NCI-H1092 treated with DMSO at 0.1 percent for 48 hours (cell line): ENCODE measurements around the gene ZMYND11.
"Not testable (repeated sequence)": the region's sequence is repeated elsewhere in the genome, so short reads cannot be mapped to it uniquely, and the experiment has no call there.

Experiments
- DNase-seq: peaks from one replicate; lab custom pipeline; 2025; lab: John Stamatoyannopoulos, UW

Gene ZMYND11

DNA sequence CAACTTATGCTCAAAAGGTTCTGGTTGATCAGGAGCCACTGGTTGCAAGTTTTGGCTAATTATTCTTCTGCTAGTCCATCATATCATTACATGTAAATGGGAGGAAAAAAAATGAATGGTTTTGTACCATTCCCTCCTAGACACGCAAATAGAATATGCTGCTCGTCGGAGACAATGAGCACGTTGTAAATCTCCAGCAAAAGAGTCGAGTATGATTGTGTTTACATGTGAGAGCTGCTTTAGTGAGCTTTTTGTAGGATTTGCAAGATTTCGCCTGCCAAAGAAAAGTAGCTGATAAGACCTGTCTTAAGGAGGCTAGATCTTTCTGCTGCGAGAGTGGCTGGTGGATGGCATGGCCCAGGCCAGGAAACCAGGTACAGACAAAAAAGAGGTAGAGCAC is 109.0 kb downstream of the ZMYND11 start:
- DNase-seq: no peak

DNA sequence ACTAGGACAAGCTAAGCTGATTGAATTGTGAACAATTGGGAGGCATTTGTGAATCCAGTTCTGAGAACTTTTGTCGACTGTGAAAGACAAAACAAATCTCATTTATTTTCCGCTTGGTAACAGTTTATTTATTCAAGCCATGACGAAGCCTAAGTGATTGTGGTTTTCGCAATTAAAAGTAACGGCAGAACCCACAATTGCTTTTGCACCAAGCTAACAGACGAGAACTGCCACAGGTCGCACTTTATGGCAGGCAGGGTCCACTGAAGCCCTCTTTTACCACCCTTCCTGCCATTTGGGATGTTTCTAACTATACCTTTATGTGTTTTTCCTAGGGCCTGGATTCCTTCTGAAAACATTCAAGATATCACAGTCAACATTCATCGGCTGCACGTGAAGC is 111.2 kb downstream of the ZMYND11 start:
- DNase-seq: no peak

DNA sequence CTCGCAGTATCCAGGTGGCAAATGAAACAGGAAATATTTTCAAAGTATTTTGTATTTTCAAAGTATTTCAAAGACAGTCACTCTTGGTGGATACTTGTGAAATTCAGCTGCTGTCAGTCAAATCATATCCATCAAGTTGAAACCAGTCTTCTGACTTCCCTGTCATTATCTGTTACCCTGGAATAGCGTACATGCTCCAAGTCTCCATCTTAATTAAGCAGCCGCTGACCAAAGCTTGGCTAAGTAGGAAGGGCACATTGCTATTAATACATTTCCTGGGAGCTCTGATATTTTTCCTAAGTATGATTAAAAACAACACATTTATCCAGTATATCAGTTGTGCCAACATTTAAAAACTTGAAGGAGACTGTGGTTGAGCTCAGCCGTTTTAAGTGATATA is 112.2 kb downstream of the ZMYND11 start:
- no peak for DNase-seq

DNA sequence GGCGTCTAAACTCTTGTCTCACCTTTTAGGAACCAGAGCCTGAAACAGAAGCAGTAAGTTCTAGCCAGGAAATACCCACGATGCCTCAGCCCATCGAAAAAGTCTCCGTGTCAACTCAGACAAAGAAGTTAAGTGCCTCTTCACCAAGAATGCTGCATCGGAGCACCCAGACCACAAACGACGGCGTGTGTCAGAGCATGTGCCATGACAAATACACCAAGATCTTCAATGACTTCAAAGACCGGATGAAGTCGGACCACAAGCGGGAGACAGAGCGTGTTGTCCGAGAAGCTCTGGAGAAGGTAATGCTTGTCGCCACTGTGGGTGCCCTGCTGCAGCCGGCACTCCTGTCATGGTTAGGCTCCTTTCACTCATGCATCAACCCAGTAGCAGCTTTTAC is 113.1 kb downstream of the ZMYND11 start:
- no peak for DNase-seq

DNA sequence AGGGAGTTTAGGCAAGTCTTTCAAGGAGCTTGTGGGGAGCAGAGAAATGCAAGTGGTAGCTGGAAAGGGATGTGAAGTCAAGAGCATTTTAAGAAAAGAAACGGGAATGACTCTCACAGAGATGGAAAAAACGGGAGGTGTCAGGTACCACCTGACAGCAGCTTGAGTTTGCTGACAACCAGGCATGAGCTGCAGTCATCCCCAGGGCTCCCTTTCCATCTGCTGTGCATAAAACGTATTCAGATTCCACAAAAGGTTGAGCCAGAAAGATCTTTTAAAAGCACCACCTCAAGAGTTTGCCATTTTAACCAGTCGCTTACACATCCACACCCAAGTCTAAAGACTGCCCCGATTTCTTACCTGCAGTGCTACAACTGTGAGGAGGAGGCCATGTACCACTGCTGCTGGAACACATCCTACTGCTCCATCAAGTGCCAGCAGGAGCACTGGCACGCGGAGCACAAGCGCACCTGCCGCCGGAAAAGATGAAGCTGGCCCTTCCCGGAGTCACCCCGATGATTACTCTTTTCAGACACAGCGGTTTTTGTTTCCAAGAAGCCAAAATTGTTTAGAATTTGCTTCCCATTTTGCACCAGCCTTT is 116.8 kb downstream of the ZMYND11 start:
- no peak for DNase-seq

DNA sequence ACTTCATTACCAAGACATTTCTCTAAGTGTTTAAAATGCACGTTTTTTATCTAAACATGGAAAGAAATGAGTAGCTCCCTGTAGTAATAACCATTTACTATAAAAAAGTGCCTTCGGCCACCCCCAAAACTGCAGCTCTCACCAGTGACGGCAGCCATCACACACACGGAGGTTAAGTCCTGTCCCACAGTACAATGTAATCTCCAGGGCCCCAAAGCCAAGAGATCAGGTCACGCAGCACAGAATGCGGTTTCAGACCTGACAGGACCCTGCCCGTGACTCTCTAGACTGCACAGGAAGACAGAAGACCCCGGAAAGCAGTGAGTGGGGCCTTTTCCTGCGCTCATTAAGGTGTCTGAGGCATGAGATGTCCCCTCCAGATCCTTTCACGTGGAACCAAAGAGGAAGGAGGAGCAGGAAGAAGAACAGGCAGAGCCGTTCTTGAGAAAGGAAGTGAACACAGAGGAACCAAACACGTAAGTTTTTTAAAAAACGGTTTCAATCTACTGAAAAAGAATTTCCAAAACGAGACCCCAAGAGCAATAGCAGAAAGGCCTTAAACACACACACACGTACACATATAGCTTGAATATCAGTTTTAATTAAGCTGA is 125.7 kb downstream of the ZMYND11 start:
- no peak for DNase-seq

DNA sequence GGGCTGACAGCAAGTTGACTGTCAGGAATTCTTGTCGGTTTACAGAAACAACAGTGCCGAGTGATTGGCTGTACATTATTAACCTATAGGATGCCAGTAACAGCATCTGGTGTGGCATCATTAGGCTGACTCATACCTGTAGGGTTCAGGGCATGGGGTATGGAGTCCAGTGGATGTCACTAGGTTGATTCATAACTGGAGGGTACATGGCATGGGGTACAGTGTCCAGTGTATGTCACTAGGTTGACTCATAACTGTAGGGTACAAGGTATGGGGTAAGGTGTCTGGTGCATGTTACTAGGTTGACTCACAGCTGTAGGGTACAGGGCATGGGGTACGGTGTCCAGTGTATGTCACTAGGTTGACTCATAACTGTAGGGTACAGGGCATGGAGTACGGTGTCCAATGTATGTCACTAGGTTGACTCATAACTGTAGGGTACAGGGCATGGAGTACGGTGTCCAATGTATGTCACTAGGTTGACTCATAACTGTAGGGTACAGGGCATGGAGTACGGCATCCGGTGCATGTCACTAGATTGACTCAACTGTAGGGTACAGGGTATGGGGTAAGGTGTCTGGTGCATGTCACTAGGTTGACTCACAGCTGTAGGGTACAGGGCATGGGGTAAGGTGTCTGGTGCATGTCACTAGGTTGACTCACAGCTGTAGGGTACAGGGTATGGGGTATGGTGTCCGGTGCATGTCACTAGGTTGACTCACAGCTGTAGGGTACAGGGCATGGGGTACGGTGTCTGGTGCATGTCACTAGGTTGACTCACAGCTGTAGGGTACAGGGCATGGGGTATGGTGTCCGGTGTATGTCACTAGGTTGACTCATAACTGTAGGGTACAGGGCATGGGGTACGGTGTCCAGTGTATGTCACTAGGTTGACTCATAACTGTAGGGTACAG is 129.2 kb downstream of the ZMYND11 start:
- not testable (repeated sequence) for DNase-seq

DNA sequence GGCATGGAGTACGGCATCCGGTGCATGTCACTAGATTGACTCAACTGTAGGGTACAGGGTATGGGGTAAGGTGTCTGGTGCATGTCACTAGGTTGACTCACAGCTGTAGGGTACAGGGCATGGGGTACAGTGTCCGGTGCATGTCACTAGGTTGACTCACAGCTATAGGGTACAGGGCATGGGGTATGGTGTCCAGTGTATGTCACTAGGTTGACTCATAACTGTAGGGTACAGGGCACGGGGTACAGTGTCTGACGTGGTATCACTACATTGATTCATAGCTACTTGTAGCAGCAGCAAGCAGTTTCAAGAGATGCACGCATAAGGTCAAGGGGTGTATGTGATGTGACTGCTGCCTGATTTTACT is 129.8 kb downstream of the ZMYND11 start:
- not testable (repeated sequence) for DNase-seq

DNA sequence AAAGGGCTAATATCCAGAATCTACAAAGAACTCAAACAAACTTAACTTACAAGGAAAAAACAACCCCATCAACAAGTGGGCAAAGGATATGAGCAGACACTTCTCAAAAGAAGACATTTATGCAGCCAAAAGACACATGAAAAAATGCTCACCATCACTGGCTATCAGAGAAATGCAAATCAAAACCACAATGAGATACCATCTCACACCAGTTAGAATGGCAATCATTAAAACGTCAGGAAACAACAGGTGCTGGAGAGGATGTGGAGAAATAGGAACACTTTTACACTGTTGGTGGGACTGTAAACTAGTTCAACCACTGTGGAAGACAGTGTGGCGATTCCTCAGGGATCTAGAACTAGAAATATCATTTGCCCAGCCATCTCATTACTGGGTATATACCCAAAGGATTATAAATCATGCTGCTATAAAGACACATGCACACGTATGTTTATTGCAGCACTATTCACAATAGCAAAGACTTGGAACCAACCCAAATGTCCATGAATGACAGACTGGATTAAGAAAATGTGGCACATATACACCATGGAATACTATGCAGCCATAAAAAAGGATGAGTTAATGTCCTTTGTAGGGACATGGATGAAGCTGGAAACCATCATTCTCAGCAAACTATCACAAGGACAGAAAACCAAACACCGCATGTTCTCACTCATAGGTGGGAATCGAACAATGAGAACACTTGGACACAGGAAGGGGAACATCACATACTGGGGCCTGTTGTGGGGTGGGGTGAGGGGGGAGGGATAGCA is 130.7 kb downstream of the ZMYND11 start:
- DNase-seq: not testable (repeated sequence)

DNA sequence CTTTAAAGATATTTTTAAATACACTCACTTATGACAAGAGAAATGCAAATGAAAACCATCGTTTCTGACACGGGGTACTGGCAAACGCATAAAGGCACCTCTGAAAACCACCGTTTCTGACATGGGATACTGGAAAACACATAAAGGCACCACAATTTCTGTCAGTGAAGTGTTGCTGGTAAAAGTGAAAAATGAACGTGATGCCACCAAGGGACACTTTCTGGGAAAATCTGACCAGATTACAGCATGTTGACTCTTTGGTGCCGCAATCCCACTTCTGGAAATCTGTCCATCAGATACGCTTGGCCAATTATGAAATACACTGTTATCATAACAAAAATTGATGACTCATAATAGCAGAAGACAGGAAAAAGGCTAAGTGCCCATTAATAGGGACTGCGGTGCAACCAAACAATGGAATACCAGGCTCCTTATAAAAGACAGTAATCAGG is 131.7 kb downstream of the ZMYND11 start:
- no peak for DNase-seq

DNA sequence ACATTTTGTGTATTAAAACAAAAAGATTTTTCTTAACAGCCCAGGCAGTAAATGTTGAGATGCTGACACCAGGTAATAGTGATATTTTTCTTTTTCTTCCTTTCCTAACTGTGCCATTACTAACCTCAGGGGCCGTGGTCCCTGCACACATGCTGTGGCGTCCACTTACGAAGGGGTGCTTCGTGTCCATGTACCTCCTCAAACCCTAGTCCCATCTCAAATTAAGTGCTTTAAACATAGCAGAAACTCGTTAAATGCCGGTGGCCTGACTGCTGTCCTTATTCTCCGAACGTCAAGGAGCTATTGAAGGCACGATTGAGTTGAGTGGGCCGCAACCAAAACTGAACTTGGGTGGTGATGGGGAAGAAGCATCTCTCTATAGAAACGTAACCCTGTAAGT is 132.4 kb downstream of the ZMYND11 start:
- DNase-seq: no peak

DNA sequence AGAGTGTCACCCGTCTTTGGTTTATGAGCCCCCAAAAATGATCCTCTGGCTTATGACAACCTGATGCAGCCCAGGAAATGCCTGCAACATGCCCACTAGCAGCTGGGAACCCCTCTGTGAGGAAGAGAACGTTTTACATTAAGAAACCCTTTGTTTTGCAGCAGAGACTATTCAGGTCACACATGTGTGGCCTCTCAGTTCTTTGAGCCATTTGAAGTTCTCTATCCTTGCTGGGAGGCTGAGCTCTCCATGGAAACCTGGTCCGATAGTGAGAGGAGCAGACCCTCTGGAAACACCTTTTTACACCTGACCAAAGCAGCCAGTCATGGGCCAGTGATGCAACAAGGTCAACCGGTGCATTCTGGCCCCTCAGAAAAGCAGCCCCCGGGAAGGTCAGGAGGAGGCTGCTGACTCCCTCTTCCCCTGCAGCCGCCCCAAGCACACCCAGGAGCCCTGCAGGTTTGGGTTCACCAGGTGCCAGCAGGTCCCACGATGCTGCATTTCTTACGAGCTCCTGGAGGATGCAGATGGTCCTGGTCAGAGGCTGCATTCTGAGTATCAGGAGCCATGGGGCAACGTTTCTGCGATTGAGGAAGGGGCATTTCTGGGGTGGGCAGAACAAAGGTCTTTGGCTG is 134.3 kb downstream of the ZMYND11 start:
- DNase-seq: no peak

DNA sequence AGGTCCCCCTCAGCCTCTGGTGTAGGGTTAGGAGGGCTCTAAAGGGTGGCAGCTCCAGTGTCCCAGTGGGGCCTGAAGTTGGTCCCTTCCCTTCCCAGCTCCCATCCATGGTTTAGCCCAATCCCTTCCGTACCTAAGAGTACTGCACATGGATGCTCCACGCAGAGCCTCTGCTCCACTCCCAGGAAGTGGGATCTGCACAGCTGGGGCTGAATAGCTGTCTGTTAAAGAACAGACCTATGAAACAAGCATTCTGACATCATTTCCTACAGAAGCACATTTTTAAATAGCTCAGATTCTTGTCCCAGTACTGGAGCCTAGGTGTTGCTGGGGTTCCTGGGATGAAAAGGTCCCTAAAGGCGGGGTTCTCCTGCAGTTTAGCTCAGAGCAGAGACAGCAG is 135.9 kb downstream of the ZMYND11 start:
- no peak for DNase-seq

DNA sequence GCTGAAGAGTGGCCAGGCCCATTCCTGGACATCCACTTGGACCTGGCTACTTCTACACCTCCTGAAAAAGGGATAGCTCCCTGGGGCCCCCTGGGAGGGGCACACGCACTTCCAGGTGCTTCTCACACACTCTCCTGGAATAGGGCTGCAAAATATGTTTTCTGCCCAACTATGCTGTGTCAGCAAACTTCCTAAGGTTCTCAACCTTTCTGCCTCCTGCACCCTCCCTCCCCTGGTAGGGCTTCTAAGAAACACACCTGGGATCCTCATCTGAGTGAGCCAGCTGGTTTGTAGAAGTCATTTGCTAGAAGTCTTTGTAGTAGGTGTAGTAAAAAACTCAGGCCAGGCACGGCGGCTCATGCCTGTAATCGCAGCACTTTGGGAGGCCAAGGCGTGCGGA is 136.5 kb downstream of the ZMYND11 start:
- DNase-seq: no peak

DNA sequence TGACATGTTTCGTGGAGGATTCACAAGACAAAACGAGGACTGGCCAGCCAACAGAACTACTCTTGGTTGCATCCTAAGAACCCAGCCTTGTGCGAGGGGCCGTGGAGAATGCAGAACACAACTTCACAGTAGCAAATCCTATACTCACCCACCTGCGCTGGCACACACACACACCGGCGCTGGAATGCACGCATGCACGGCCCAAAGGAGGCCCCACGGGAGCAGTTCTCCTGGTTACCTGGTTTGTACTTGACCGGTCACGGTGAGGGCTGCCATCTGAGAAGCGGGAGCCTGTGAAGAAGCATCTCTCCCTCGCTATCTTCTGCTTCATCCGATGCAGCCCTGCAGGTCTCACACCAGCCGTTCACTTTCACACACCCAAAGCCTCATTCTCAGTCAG is 137.8 kb downstream of the ZMYND11 start:
- no peak for DNase-seq

DNA sequence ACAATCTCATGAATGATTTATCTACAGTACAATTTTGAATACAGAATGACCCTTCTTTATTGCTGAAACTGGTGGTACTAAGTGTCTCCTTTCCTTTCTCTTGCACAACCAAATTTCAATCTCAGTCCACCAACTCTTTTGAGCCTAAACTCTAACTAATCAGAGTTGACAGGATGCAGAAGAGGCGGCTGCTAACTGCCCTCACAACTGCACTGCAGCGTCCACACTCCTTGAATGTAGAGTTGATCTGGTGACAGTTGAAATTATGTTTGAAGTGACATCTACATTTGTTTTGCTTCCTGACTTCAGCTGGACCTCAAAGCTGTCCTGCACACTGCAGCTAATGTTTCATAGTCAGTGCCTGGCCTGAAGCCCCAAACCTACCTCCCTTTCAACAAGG is 139.6 kb downstream of the ZMYND11 start:
- no peak for DNase-seq

DNA sequence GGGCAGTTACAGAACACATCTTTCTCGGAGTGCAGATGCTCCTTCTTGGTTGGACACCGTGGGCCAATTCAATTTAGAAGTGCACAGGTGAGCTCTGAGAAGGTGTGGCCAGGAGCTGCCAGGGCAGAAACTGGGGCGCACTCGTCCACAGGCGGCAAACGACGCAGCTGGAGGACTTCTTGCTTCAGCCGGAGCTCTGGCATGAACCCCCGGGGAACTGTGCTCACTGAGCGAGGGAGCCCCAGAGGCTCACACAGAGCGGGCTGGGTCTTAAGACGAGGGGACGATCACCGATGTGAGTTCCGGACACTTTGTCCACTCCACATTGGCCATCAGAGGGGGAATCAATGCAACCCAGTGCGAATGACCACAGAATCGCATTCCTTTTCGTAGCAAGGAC is 140.4 kb downstream of the ZMYND11 start:
- no peak for DNase-seq

DNA sequence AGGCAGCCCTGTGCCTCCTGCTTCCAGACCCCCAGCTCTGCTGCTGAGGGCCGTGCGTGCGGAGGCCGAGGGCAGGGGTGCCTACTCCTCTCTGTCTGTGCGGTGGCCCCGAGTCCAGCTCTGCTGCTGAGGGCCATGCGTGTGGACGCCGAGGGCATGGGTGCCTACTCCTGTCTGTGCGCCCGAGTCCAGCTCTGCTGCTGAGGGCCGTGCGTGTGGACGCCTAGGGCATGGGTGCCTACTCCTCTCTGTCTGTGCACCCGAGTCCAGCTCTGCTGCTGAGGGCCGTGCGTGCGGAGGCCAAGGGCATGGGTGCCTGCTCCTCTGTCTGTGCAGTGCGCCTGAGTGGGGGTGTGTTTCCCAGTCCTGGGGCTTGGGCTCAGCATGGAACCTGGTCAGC is 142.7 kb downstream of the ZMYND11 start:
- no peak for DNase-seq

DNA sequence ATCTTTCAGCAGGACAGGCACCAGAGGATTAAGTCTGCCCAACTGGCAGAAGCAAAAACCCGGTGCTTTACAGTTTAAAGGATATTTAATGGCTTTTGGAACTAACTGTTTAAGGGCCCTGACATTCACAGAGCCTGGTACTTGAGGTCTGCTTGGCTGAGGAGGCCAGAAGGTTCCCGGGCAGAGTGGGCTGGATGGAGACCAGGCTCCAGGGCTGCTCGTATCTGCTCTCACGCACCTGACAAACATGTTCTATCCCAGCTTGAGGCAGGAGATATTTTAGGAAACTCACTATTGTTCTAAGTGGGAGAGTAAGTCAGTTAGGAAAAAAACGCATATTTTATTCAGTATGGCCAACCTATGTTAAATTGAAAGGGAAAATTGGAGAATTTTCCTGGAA is 143.5 kb downstream of the ZMYND11 start:
- DNase-seq: no peak

DNA sequence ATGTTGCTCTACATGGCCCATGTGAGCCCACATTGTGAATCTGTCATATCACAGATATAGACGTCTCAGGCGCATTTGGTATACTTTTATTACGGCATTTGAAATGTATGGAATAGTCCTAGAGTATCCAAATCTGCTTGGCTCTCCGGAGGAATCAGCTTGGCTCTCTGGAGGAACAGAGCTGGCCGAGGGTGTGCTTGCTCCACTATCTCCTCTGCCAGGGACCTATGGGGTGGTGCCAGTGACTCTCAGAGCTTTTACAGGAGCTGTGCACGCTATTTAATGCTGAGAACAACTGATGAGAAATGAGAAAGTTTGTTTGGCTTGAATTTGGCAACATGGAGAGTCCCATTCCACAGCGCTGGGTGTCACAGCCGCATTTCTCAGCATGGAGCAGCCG is 144.0 kb downstream of the ZMYND11 start:
- DNase-seq: no peak

DNA sequence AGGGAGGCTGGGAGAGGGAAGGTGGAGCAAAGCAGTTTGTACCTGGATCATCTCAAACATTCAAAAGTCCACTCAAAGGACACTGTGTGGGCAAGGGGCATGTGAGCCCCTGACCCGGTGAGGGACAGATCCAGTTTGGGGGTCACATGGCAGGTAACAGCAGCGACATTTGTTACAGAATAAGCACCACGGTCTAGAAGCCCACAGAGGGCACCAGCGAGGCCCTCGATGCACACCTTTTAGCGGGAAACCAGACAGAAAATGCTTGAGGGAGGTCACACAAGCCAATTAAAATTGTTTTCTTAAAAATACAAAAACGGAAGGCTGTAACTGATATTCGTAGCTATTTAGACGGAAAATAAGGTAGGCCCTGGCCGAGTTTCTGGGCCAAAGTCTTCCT is 144.4 kb downstream of the ZMYND11 start:
- DNase-seq: no peak
